HL-60 (cell line): ENCODE measurements around the gene OR5D16.

ENCODE experiments used
- DNase-seq, 2 experiments: peaks; one replicate each; pipeline ENCODE4 v3.0.0-alpha.2; 2010 to 2020; ENCODE audit warnings: low read depth in 1 of 2, low spot score in 1 of 2
- H3K27ac ChIP-seq: fragments of 250-450 bp; sonication (Bioruptor Pico); replicated peaks from 2 replicates; pipeline ENCODE4 v1.5.1; 2020; ENCODE audit warnings: mild to moderate bottlenecking, moderate library complexity
- H3K27me3 ChIP-seq: fragments of 250-450 bp; sonication (Bioruptor Pico); 2 replicates; pipeline ENCODE4 v1.5.1; 2021; ENCODE audit warnings: mild to moderate bottlenecking, moderate library complexity; ENCODE audit not compliant: insufficient read depth, poor library complexity, severe bottlenecking
- H3K4me3 ChIP-seq: replicated peaks from 2 replicates; pipeline ENCODE4 v1.5.1; 2011; ENCODE audit warnings: mild to moderate bottlenecking, control low read depth, low read length; ENCODE audit not compliant: insufficient read depth
- GABPA ChIP-seq: IDR thresholded peaks from 2 replicates; pipeline ENCODE4 v1.6.1; 2012; ENCODE audit warnings: low read depth
- POLR2AphosphoS5 ChIP-seq: IDR thresholded peaks from 2 replicates; pipeline ENCODE4 v1.6.1; 2012; ENCODE audit warnings: low read depth
- SPI1 ChIP-seq: IDR thresholded peaks from 2 replicates; pipeline ENCODE4 v1.6.1; 2012; ENCODE audit warnings: low read depth, mild to moderate bottlenecking, borderline replicate concordance
- TF ChIP-seq, protein P1 (sequence below): IDR thresholded peaks from one replicate; pipeline ENCODE4 v1.5.1; 2011; ENCODE audit warnings: low read length, control low read depth, inconsistent platforms; ENCODE audit not compliant: insufficient read depth
- TF ChIP-seq, protein P2 (sequence below): IDR thresholded peaks from 2 replicates; pipeline ENCODE4 v1.6.1; 2012; ENCODE audit warnings: low read depth; ENCODE audit not compliant: insufficient replicate concordance

The OR5D16 gene

GRCh38 chr11:55826919-55827318, 11.6 kb upstream of the OR5D16 start, which contains the start of gene OR5L2:
OR5L2 (plus strand) TSS chr11:55827219; CDS start chr11:55827219, 0 bp downstream.
- no peak for DNase-seq
- H3K27me3 ChIP-seq: no peaks in the 10 kb centered on the region
- no peak within 1 kb of the TSS for H3K27ac ChIP-seq
- H3K4me3 ChIP-seq: no peak within 1 kb of the TSS
- TF ChIP-seq POLR2AphosphoS5: no peak

- H3K27ac ChIP-seq: no peak overlapping the region
- no peak overlapping the region for H3K4me3 ChIP-seq
- DNase-seq: no peak
- no peak for TF ChIP-seq POLR2AphosphoS5
- TF ChIP-seq, protein P1, sequence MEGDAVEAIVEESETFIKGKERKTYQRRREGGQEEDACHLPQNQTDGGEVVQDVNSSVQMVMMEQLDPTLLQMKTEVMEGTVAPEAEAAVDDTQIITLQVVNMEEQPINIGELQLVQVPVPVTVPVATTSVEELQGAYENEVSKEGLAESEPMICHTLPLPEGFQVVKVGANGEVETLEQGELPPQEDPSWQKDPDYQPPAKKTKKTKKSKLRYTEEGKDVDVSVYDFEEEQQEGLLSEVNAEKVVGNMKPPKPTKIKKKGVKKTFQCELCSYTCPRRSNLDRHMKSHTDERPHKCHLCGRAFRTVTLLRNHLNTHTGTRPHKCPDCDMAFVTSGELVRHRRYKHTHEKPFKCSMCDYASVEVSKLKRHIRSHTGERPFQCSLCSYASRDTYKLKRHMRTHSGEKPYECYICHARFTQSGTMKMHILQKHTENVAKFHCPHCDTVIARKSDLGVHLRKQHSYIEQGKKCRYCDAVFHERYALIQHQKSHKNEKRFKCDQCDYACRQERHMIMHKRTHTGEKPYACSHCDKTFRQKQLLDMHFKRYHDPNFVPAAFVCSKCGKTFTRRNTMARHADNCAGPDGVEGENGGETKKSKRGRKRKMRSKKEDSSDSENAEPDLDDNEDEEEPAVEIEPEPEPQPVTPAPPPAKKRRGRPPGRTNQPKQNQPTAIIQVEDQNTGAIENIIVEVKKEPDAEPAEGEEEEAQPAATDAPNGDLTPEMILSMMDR: no peak
- no peak for TF ChIP-seq GABPA
- TF ChIP-seq, protein P2, sequence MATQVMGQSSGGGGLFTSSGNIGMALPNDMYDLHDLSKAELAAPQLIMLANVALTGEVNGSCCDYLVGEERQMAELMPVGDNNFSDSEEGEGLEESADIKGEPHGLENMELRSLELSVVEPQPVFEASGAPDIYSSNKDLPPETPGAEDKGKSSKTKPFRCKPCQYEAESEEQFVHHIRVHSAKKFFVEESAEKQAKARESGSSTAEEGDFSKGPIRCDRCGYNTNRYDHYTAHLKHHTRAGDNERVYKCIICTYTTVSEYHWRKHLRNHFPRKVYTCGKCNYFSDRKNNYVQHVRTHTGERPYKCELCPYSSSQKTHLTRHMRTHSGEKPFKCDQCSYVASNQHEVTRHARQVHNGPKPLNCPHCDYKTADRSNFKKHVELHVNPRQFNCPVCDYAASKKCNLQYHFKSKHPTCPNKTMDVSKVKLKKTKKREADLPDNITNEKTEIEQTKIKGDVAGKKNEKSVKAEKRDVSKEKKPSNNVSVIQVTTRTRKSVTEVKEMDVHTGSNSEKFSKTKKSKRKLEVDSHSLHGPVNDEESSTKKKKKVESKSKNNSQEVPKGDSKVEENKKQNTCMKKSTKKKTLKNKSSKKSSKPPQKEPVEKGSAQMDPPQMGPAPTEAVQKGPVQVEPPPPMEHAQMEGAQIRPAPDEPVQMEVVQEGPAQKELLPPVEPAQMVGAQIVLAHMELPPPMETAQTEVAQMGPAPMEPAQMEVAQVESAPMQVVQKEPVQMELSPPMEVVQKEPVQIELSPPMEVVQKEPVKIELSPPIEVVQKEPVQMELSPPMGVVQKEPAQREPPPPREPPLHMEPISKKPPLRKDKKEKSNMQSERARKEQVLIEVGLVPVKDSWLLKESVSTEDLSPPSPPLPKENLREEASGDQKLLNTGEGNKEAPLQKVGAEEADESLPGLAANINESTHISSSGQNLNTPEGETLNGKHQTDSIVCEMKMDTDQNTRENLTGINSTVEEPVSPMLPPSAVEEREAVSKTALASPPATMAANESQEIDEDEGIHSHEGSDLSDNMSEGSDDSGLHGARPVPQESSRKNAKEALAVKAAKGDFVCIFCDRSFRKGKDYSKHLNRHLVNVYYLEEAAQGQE: no peak
- no peak for TF ChIP-seq SPI1
- no peaks in the 10 kb centered on the region for H3K27me3 ChIP-seq
Measured at GRCh38 chr11:55847453-55847852, 8.9 kb downstream of the OR5D16 start.

DNA sequence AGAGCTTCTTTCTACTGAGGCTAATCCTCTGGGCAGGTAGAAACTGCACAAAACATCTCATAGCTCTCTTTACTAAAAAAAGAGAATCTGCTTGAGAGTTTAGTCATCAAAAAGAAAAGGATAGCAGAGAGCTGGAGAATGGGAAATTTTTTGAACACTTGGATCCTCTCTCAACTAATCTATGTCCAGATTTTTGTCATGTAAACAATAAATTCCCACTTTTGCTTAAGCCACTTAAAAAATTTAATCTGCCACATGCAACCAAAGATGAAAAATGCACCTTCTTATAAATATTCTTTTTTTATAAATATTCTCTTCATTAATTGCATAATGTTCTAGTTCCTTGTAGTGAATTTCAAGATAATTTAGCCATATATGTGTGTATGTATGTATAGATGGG, 10.5 kb downstream of the OR5D16 start:
- TF ChIP-seq, protein P2: no peak
- TF ChIP-seq, protein P1: no peak
- TF ChIP-seq GABPA (no peak), POLR2AphosphoS5 (no peak), SPI1 (no peak)
- Histone ChIP-seq H3K4me3 (no peak overlapping the region), H3K27ac (no peak overlapping the region), H3K27me3 (no peaks in the 10 kb centered on the region)
- DNase-seq: no peak

DNA sequence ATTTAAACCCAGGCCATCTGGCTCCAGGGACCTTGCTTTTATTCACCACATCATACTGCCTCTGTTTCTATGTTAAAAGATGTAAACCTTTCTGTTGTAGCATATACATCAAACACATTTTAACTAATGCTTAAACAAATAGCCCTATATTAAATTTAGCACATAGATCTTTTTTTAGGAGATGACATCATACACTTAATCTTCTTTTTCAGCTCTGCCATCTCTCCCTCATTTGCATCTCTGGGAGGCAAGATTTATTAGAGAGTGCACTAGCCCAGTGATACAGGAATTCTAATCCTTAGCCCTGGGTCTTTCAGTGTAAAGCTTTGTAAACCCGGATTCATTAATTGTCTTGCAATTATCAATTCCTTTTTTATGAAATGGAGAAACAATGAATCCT, 13.6 kb downstream of the OR5D16 start:
- no peak for DNase-seq
- no peak overlapping the region for H3K4me3 ChIP-seq
- TF ChIP-seq SPI1 (no peak), POLR2AphosphoS5 (no peak), GABPA (no peak)
- TF ChIP-seq, protein P1: no peak
- TF ChIP-seq, protein P2: no peak
- H3K27ac ChIP-seq: no peak overlapping the region
- no peaks in the 10 kb centered on the region for H3K27me3 ChIP-seq
